Colonic mucosa (tissue), 4 donors: Measurements from ENCODE around the gene DNAJB8. TPM values are rescaled to one million over a fixed set of nuclear protein-coding genes. Genes with fewer than 3 reads are reported as not detected.
A peak's percentile ranks its signal among the peaks of the same experiment; 100 is the strongest.

Experiments
- DNase-seq: peaks from one replicate; pipeline ENCODE4 v3.0.0-alpha.2; 2020
- H3K27ac ChIP-seq: fragments of 200-600 bp; one replicate; pipeline ENCODE4 v1.8.0; 2021
- H3K27me3 ChIP-seq: fragments of 200-600 bp; one replicate; pipeline ENCODE4 v1.8.0; 2021
- H3K36me3 ChIP-seq: fragments of 200-600 bp; one replicate; pipeline ENCODE4 v1.8.0; 2021
- H3K4me1 ChIP-seq: fragments of 200-600 bp; one replicate; pipeline ENCODE4 v1.8.0; 2021; ENCODE audit warnings: mild to moderate bottlenecking
- H3K4me3 ChIP-seq: fragments of 200-600 bp; one replicate; pipeline ENCODE4 v1.8.0; 2021
- H3K9ac ChIP-seq, 2 donors: one replicate each; pipeline ENCODE4 v1.7.0; 2013; ENCODE audit warnings: control low read depth in 2 of 2, low read depth in 2 of 2, low read length in 2 of 2
- H3K9me3 ChIP-seq: fragments of 200-600 bp; one replicate; pipeline ENCODE4 v1.8.0; 2021
- intact Hi-C: fragments of 100-400 bp; cut with DNase I; formaldehyde crosslinking; loops from one replicate; pipeline ENCODE4 v1.14.1; 2022
- total RNA-seq, 2 donors: library from RNA; stranded (reverse); fragmentation: NEBNext Ultra II Directional in 1 of 2; extraction: Animal tissue kit (Norgen Biotek cat#: 25700) in 1 of 2; gene quantifications; one replicate each; pipeline ENCODE4 v1.2.1, GENCODE V29; 2021
- TF ChIP-seq, protein P1 (sequence below): fragments of 200-600 bp; IDR thresholded peaks from one replicate; pipeline ENCODE4 v1.8.0; 2022; ENCODE audit warnings: antibody characterized with exemption, mild to moderate bottlenecking
- donor health status: healthy.
- donor health status: DM: no; HTN: no; CAD: no.
- donor health status: DM: no; HTN: no; CAD: no.

The DNAJB8 gene
- total RNA-seq, 2 donors from 2014 or later = not detected

DNA sequence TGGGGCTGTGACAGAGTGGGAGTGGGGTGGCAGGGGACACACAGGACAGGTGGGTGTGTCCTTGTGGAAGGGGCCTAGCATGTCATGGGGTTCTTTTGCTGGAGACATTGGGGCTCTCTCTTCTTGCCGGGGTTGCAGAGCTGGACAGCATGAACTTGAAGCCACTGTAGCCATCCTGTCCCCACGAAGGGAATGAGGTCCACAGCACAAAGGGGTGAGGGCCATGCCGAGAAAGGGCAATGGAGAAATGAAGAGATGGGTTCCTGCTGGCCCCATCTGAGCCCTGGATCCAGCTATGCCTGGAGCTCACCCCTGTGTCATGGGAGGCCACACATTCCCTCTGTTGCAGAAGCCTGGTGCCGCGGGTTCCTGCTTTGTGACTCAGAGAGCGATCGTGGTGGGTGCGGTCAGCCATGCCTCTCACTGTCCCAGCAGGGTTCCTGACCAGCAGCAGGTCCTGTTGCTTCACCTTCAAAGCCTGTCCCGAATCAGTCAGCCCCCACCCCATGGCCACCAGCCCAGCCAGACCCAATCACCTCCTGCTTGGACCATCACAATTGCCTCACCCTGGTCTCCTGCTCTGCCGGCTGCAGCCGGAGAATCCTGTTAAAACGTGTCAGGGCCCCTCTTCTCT is 50.0 kb downstream of the DNAJB8 start:
- Histone ChIP-seq H3K9ac (no peak overlapping the region), H3K27me3 (no peaks in the 10 kb centered on the region), H3K36me3 (no peaks in the 10 kb centered on the region), H3K4me3 (no peak overlapping the region), H3K9me3 (no peaks in the 10 kb centered on the region), H3K27ac (no peak overlapping the region), H3K4me1 (no peaks in the 10 kb centered on the region)
- no peak for DNase-seq
- intact Hi-C loops = no loop called here
- TF ChIP-seq, protein P1, sequence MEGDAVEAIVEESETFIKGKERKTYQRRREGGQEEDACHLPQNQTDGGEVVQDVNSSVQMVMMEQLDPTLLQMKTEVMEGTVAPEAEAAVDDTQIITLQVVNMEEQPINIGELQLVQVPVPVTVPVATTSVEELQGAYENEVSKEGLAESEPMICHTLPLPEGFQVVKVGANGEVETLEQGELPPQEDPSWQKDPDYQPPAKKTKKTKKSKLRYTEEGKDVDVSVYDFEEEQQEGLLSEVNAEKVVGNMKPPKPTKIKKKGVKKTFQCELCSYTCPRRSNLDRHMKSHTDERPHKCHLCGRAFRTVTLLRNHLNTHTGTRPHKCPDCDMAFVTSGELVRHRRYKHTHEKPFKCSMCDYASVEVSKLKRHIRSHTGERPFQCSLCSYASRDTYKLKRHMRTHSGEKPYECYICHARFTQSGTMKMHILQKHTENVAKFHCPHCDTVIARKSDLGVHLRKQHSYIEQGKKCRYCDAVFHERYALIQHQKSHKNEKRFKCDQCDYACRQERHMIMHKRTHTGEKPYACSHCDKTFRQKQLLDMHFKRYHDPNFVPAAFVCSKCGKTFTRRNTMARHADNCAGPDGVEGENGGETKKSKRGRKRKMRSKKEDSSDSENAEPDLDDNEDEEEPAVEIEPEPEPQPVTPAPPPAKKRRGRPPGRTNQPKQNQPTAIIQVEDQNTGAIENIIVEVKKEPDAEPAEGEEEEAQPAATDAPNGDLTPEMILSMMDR = no peak

- Histone ChIP-seq H3K27ac (no peak overlapping the region), H3K36me3 (no peaks in the 10 kb centered on the region), H3K9me3 (no peaks in the 10 kb centered on the region), H3K27me3 (no peaks in the 10 kb centered on the region), H3K4me3 (no peak overlapping the region), H3K4me1 (no peaks in the 10 kb centered on the region), H3K9ac (no peak overlapping the region)
- TF ChIP-seq, protein P1 = no peak
- DNase-seq = peak; percentile 27
- intact Hi-C loops = no loop called here
Observed at GRCh38 chr3:128415773-128416577, 50.7 kb downstream of the DNAJB8 start.

DNA sequence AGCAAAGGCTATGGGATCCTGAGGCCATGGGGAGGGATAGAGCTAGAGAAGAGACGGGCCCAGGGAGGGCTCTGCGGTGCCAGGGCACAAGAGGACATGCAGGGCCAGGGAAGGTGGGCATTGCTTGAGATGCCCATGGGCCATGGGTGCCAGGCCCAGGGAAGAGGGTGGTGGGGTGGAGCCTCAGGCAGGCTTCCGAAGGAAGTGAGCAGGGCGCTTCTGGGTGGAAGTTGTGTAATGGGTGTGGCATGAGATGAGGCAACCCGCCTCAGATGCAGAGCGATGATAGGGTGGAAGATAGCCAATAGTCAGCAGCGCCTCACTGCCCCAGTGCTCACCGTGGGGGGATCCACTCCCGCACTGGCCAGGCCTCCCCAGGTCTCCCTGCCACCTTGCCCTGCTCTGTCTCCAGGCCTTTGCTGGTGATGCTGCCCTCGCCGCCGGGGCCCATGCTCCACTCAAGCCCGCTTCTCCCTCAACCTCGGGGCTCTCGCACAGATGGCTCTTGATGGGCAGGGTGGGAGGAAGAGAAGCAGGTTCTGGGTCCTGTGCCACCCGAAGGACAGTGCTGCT is 51.4 kb downstream of the DNAJB8 start:
- Histone ChIP-seq H3K36me3 (no peaks in the 10 kb centered on the region), H3K27ac (no peak overlapping the region), H3K9me3 (no peaks in the 10 kb centered on the region), H3K4me3 (no peak overlapping the region), H3K27me3 (no peaks in the 10 kb centered on the region), H3K9ac (no peak overlapping the region), H3K4me1 (no peaks in the 10 kb centered on the region)
- intact Hi-C loops = no loop called here
- DNase-seq = no peak
- TF ChIP-seq, protein P1 = no peak

DNA sequence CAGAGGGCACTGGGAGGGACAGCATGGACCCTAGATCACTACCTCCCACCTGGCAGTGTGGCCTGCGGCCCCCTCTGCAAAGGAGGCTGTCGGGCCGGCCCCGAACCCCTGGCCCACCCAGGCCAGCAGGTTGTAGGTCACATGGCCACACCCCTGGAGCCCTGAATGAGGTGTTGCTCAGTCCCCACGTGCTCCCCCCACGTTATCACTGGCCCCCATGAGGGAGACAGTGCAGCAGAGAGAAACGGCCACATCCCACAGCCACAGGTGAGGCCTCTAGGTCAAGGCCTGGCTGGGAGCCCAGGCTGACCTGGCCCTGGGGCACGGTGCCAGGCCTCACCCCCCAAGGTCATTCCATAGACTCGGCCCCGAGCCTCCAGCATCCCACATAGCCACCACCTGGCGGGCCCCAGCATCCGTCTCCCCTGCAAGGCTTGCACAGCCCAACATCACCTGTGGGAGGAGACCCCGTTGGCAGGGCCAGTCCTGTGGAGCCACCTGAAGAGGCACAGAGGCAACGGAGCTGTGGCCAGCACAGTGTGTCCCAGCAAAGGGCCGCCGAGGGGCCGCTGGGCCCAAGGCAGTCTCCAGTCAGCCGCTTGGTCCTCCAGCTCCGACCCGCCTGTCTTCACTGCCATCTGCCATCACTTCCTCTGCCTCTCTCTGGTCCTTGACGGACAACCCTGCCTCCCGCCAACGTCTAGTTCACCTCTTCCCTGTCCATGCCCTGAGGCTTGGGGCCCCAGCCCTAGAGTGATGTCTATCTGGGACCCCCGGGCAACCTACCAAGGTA is 53.1 kb downstream of the DNAJB8 start:
- H3K36me3 ChIP-seq = no peaks in the 10 kb centered on the region
- H3K27me3 ChIP-seq = no peaks in the 10 kb centered on the region
- no peaks in the 10 kb centered on the region for H3K9me3 ChIP-seq
- TF ChIP-seq, protein P1 = no peak
- no peak overlapping the region for H3K9ac ChIP-seq
- intact Hi-C loops = no loop called here
- H3K4me3 ChIP-seq = no peak overlapping the region
- H3K27ac ChIP-seq = no peak overlapping the region
- no peak for DNase-seq
- H3K4me1 ChIP-seq = no peaks in the 10 kb centered on the region

GRCh38 chr3:128413003-128413370 is 53.7 kb downstream of the DNAJB8 start:
- H3K36me3 ChIP-seq = no peaks in the 10 kb centered on the region
- H3K9ac ChIP-seq = no peak overlapping the region
- intact Hi-C loops = no loop called here
- no peaks in the 10 kb centered on the region for H3K9me3 ChIP-seq
- TF ChIP-seq, protein P1 = no peak
- DNase-seq = no peak
- no peak overlapping the region for H3K27ac ChIP-seq
- no peaks in the 10 kb centered on the region for H3K4me1 ChIP-seq
- H3K27me3 ChIP-seq = no peaks in the 10 kb centered on the region
- no peak overlapping the region for H3K4me3 ChIP-seq
